ENCODE measurements around the gene HSP90AA1. TPM values are rescaled to one million over a fixed set of nuclear protein-coding genes. Genes with fewer than 3 reads are reported as not detected.
A peak's percentile ranks its signal among the peaks of the same experiment; 100 is the strongest.
"Not testable (repeated sequence)": the region's sequence is repeated elsewhere in the genome, so short reads cannot be mapped to it uniquely, and the experiment has no call there.

Gene HSP90AA1
- total RNA-seq, 2 experiments from 2014 or later, result 466 to 472 TPM

- H3K27me3 Mint-ChIP-seq; DNase-seq; H3K4me1 Mint-ChIP-seq; H3K9me3 Mint-ChIP-seq; H3K4me3 Mint-ChIP-seq; H3K27ac Mint-ChIP-seq; CTCF ChIA-PET; H3K36me3 Mint-ChIP-seq (ENCODE audit: low read depth); POLR2A ChIA-PET: not testable (repeated sequence)
These were observed 22.5 kb upstream of the HSP90AA1 start for GRCh38 chr14:102109332-102109731.

- no peak overlapping the region for H3K27ac Mint-ChIP-seq
- peaks cover 6% of the 10 kb centered on the region for H3K9me3 Mint-ChIP-seq
- H3K27me3 Mint-ChIP-seq, result peaks cover 5% of the 10 kb centered on the region
- CTCF ChIA-PET, result no interaction called here
- DNase-seq, result no peak
- POLR2A ChIA-PET, result no interaction called here
- no peaks in the 10 kb centered on the region for H3K4me1 Mint-ChIP-seq
- peaks cover 2% of the 10 kb centered on the region for H3K36me3 Mint-ChIP-seq (ENCODE audit: low read depth)
- H3K4me3 Mint-ChIP-seq, result no peak overlapping the region
These were observed 18.5 kb upstream of the HSP90AA1 start for GRCh38 chr14:102105369-102105768.

GRCh38 chr14:102103062-102103695 is 16.3 kb upstream of the HSP90AA1 start:
- no peak overlapping the region for H3K4me3 Mint-ChIP-seq
- no peaks in the 10 kb centered on the region for H3K36me3 Mint-ChIP-seq (ENCODE audit: low read depth)
- no peaks in the 10 kb centered on the region for H3K9me3 Mint-ChIP-seq
- H3K27ac Mint-ChIP-seq, result no peak overlapping the region
- DNase-seq, result no peak
- ChIA-PET POLR2A (no interaction called here), CTCF (interaction anchor here (0.7 kb wide), 1 partner anchor 244 kb away, joined by 3 read pairs; no protein-coding TSS in a partner anchor)
- H3K27me3 Mint-ChIP-seq, result no peaks in the 10 kb centered on the region
- H3K4me1 Mint-ChIP-seq, result no peaks in the 10 kb centered on the region

- ChIA-PET POLR2A (interaction anchor here (1.3 kb wide), 1 partner anchor 46 kb away, joined by 3 read pairs; no protein-coding TSS in a partner anchor), CTCF (interaction anchor here (0.9 to 3.0 kb wide), 9 partner anchors 9 to 392 kb away, joined by 3 to 33 read pairs (median 8); no protein-coding TSS in a partner anchor)
- H3K4me1 Mint-ChIP-seq, result peaks cover 11% of the 10 kb centered on the region
- no peak overlapping the region for H3K4me3 Mint-ChIP-seq
- no peaks in the 10 kb centered on the region for H3K36me3 Mint-ChIP-seq (ENCODE audit: low read depth)
- no peak overlapping the region for H3K27ac Mint-ChIP-seq
- DNase-seq, result no peak
- H3K27me3 Mint-ChIP-seq, result no peaks in the 10 kb centered on the region
- no peaks in the 10 kb centered on the region for H3K9me3 Mint-ChIP-seq
These were observed 10.7 kb upstream of the HSP90AA1 start for GRCh38 chr14:102097441-102098135.

- H3K36me3 Mint-ChIP-seq (ENCODE audit: low read depth), result no peaks in the 10 kb centered on the region
- H3K4me3 Mint-ChIP-seq, result no peak overlapping the region
- no peaks in the 10 kb centered on the region for H3K27me3 Mint-ChIP-seq
- no peaks in the 10 kb centered on the region for H3K9me3 Mint-ChIP-seq
- H3K4me1 Mint-ChIP-seq, result peaks cover 11% of the 10 kb centered on the region
- POLR2A ChIA-PET, result interaction anchor here (1.2 to 1.3 kb wide), 3 partner anchors 10 to 391 kb away, joined by 3 to 4 read pairs (median 3); partner anchors contain the start of gene HSP90AA1
- DNase-seq, result peak; percentile 73
- H3K27ac Mint-ChIP-seq, result no peak overlapping the region
- CTCF ChIA-PET, result interaction anchor here (0.6 to 3.0 kb wide), 36 partner anchors 8 to 391 kb away, joined by 3 to 33 read pairs (median 4); partner anchors contain the start of gene MOK
These were observed 9.8 kb upstream of the HSP90AA1 start for GRCh38 chr14:102096569-102097188.

GRCh38 chr14:102095871-102096568 is 9.2 kb upstream of the HSP90AA1 start:
- POLR2A ChIA-PET, result interaction anchor here (1.2 to 1.3 kb wide), 2 partner anchors 10 to 390 kb away, joined by 3 to 4 read pairs; partner anchors contain the start of gene HSP90AA1
- DNase-seq, result no peak
- CTCF ChIA-PET, result interaction anchor here (0.5 to 3.0 kb wide), 31 partner anchors 8 to 390 kb away, joined by 3 to 33 read pairs (median 4); partner anchors contain the start of gene MOK
- Mint-ChIP-seq H3K27me3 (no peaks in the 10 kb centered on the region), H3K4me3 (no peak overlapping the region), H3K36me3 (ENCODE audit: low read depth) (no peaks in the 10 kb centered on the region), H3K27ac (no peak overlapping the region), H3K9me3 (no peaks in the 10 kb centered on the region), H3K4me1 (peaks cover 11% of the 10 kb centered on the region)

GRCh38 chr14:102095231-102095870 is 8.5 kb upstream of the HSP90AA1 start:
- H3K36me3 Mint-ChIP-seq (ENCODE audit: low read depth), result no peaks in the 10 kb centered on the region
- no peaks in the 10 kb centered on the region for H3K9me3 Mint-ChIP-seq
- POLR2A ChIA-PET, result interaction anchor here (1.3 kb wide), 1 partner anchor 9 kb away, joined by 4 read pairs; the partner anchor contains the start of gene HSP90AA1
- H3K27ac Mint-ChIP-seq, result no peak overlapping the region
- CTCF ChIA-PET, result interaction anchor here (0.5 to 3.0 kb wide), 20 partner anchors 8 to 390 kb away, joined by 3 to 33 read pairs (median 4); partner anchors contain the start of gene MOK
- peaks cover 11% of the 10 kb centered on the region for H3K4me1 Mint-ChIP-seq
- H3K27me3 Mint-ChIP-seq, result no peaks in the 10 kb centered on the region
- no peak overlapping the region for H3K4me3 Mint-ChIP-seq
- no peak for DNase-seq

- Mint-ChIP-seq H3K9me3 (no peaks in the 10 kb centered on the region), H3K4me1 (peaks cover 21% of the 10 kb centered on the region), H3K27ac (no peak overlapping the region), H3K36me3 (ENCODE audit: low read depth) (no peaks in the 10 kb centered on the region), H3K27me3 (no peaks in the 10 kb centered on the region), H3K4me3 (no peak overlapping the region)
- DNase-seq, result no peak
- CTCF ChIA-PET, result no interaction called here
- POLR2A ChIA-PET, result no interaction called here
These were observed 7.3 kb upstream of the HSP90AA1 start for GRCh38 chr14:102094101-102094500.

GRCh38 chr14:102092806-102093205 is 6.0 kb upstream of the HSP90AA1 start:
- ChIA-PET POLR2A (no interaction called here), CTCF (interaction anchor here (0.7 to 1.3 kb wide), 2 partner anchors 30 to 383 kb away, joined by 3 to 5 read pairs; no protein-coding TSS in a partner anchor)
- H3K27ac Mint-ChIP-seq, result no peak overlapping the region
- H3K36me3 Mint-ChIP-seq (ENCODE audit: low read depth), result no peaks in the 10 kb centered on the region
- no peaks in the 10 kb centered on the region for H3K27me3 Mint-ChIP-seq
- H3K4me3 Mint-ChIP-seq, result no peak overlapping the region
- H3K4me1 Mint-ChIP-seq, result peaks cover 29% of the 10 kb centered on the region
- H3K9me3 Mint-ChIP-seq, result no peaks in the 10 kb centered on the region
- DNase-seq, result no peak

GRCh38 chr14:102090713-102091112 is 3.9 kb upstream of the HSP90AA1 start:
- Mint-ChIP-seq H3K27me3 (no peaks in the 10 kb centered on the region), H3K27ac (no peak overlapping the region), H3K9me3 (no peaks in the 10 kb centered on the region), H3K4me1 (peaks cover 27% of the 10 kb centered on the region), H3K4me3 (no peak overlapping the region), H3K36me3 (ENCODE audit: low read depth) (peaks cover 6% of the 10 kb centered on the region)
- no peak for DNase-seq
- CTCF ChIA-PET, result interaction anchor here (0.6 to 1.5 kb wide), 5 partner anchors 9 to 223 kb away, joined by 3 to 5 read pairs (median 4); no protein-coding TSS in a partner anchor
- POLR2A ChIA-PET, result interaction anchor here (1.4 kb wide), 1 partner anchor 10 kb away, joined by 3 read pairs; no protein-coding TSS in a partner anchor

GRCh38 chr14:102089621-102090343 is 2.9 kb upstream of the HSP90AA1 start:
- Mint-ChIP-seq H3K4me1 (peaks cover 33% of the 10 kb centered on the region), H3K36me3 (ENCODE audit: low read depth) (peaks cover 16% of the 10 kb centered on the region), H3K4me3 (peak overlapping the region; percentile 85), H3K27me3 (no peaks in the 10 kb centered on the region), H3K27ac (peak overlapping the region; percentile 40), H3K9me3 (no peaks in the 10 kb centered on the region)
- DNase-seq, result no peak
- CTCF ChIA-PET, result interaction anchor here (0.9 to 1.5 kb wide), 2 partner anchors 8 to 27 kb away, joined by 3 to 4 read pairs; no protein-coding TSS in a partner anchor
- POLR2A ChIA-PET, result interaction anchor here (1.1 to 2.1 kb wide), 5 partner anchors 11 to 141 kb away, joined by 3 to 16 read pairs (median 5); partner anchors contain the start of gene DYNC1H1

All from activated CD4-positive, alpha-beta memory T cell treated with anti-CD3 and anti-CD28 coated beads, Interleukin-2, amount 10 ng/mL, durations not matched to agents 7 days and 5 days (primary cell).